H9 (cell line): Measurements from ENCODE around the gene GLI2. TPM values are rescaled to one million over a fixed set of nuclear protein-coding genes. Genes with fewer than 3 reads are reported as not detected.

Experiments used
- DNase-seq: peaks from one replicate; pipeline ENCODE4 v3.0.0-alpha.2; 2017
- H2AFZ ChIP-seq: one replicate; pipeline ENCODE4 v1.6.1; 2013; ENCODE audit warnings: mild to moderate bottlenecking, low read length, control low read depth, moderate library complexity
- H2AK5ac ChIP-seq: 2 replicates; pipeline ENCODE4 v1.6.1; 2013; ENCODE audit warnings: low read length, control low read depth, mixed read lengths; ENCODE audit not compliant: insufficient read length
- H2BK120ac ChIP-seq: one replicate; pipeline ENCODE4 v1.6.1; 2013; ENCODE audit warnings: low read depth, mild to moderate bottlenecking, low read length, control low read depth, inconsistent platforms; ENCODE audit not compliant: poor library complexity, severe bottlenecking
- H2BK12ac ChIP-seq: 2 replicates; pipeline ENCODE4 v1.6.1; 2013; ENCODE audit warnings: low read length, control low read depth, mixed read lengths, low read depth; ENCODE audit not compliant: insufficient read length
- H2BK15ac ChIP-seq: 2 replicates; pipeline ENCODE4 v1.6.1; 2013; ENCODE audit warnings: low read depth, low read length, control low read depth
- H2BK20ac ChIP-seq: one replicate; pipeline ENCODE4 v1.6.1; 2013; ENCODE audit warnings: low read depth, mild to moderate bottlenecking, low read length, control low read depth, inconsistent platforms; ENCODE audit not compliant: poor library complexity, severe bottlenecking
- H2BK5ac ChIP-seq: 2 replicates; pipeline ENCODE4 v1.6.1; 2013; ENCODE audit warnings: low read length, control low read depth, mixed read lengths; ENCODE audit not compliant: insufficient read length
- H3K14ac ChIP-seq: 2 replicates; pipeline ENCODE4 v1.6.1; 2013; ENCODE audit warnings: low read length, control low read depth; ENCODE audit not compliant: insufficient read depth
- H3K18ac ChIP-seq: 2 replicates; pipeline ENCODE4 v1.6.1; 2013; ENCODE audit warnings: low read depth, mild to moderate bottlenecking, mixed read lengths, low read length, control low read depth; ENCODE audit not compliant: insufficient read length
- H3K23ac ChIP-seq: 2 replicates; pipeline ENCODE4 v1.6.1; 2013; ENCODE audit warnings: low read length, control low read depth, mixed read lengths, low read depth; ENCODE audit not compliant: insufficient read length
- H3K23me2 ChIP-seq: 2 replicates; pipeline ENCODE4 v1.6.1; 2013; ENCODE audit warnings: low read depth, mild to moderate bottlenecking, mixed read lengths, low read length, control low read depth; ENCODE audit not compliant: insufficient read length, poor library complexity, severe bottlenecking
- H3K27ac ChIP-seq: 2 replicates; pipeline ENCODE4 v1.5.1; 2013; ENCODE audit warnings: low read length, control low read depth, mixed read lengths, low read depth; ENCODE audit not compliant: insufficient read length
- H3K27me3 ChIP-seq: 2 replicates; pipeline ENCODE4 v1.6.1; 2013; ENCODE audit warnings: low read length, control low read depth, inconsistent platforms; ENCODE audit not compliant: insufficient read depth
- H3K4ac ChIP-seq: 2 replicates; pipeline ENCODE4 v1.6.1; 2013; ENCODE audit warnings: low read depth, mild to moderate bottlenecking, control low read depth, inconsistent platforms, low read length, moderate library complexity
- H3K4me1 ChIP-seq: 2 replicates; pipeline ENCODE4 v1.6.1; 2013; ENCODE audit warnings: low read length, control low read depth, inconsistent platforms; ENCODE audit not compliant: insufficient read depth
- H3K4me2 ChIP-seq: 2 replicates; pipeline ENCODE4 v1.6.1; 2013; ENCODE audit warnings: low read length, control low read depth, mixed read lengths; ENCODE audit not compliant: insufficient read length, insufficient read depth
- H3K56ac ChIP-seq: 2 replicates; pipeline ENCODE4 v1.6.1; 2013; ENCODE audit warnings: low read depth, mild to moderate bottlenecking, mixed read lengths, low read length, control low read depth; ENCODE audit not compliant: insufficient read length
- H3K79me1 ChIP-seq: 2 replicates; pipeline ENCODE4 v1.6.1; 2013; ENCODE audit warnings: low read depth, mild to moderate bottlenecking, moderate library complexity, low read length, control low read depth, inconsistent platforms; ENCODE audit not compliant: insufficient read depth, poor library complexity, severe bottlenecking
- H3K79me2 ChIP-seq: 2 replicates; pipeline ENCODE4 v1.6.1; 2013; ENCODE audit warnings: low read length, control low read depth, inconsistent platforms; ENCODE audit not compliant: insufficient read depth
- H3K9ac ChIP-seq: 2 replicates; pipeline ENCODE4 v1.6.1; 2013; ENCODE audit warnings: low read length, control low read depth, mixed read lengths; ENCODE audit not compliant: insufficient read length; ENCODE audit errors: extremely low read depth
- H3K9me3 ChIP-seq: one replicate; pipeline ENCODE4 v1.6.1; 2013; ENCODE audit warnings: low read depth, low read length, inconsistent platforms; ENCODE audit not compliant: control insufficient read depth
- H3T11ph ChIP-seq: one replicate; pipeline ENCODE4 v1.6.1; 2013; ENCODE audit warnings: mild to moderate bottlenecking, low read length, control low read depth, inconsistent platforms
- H4K20me1 ChIP-seq: one replicate; pipeline ENCODE4 v1.6.1; 2013; ENCODE audit not compliant: control insufficient read depth, insufficient read length, insufficient read depth
- H4K5ac ChIP-seq: 2 replicates; pipeline ENCODE4 v1.6.1; 2013; ENCODE audit warnings: low read depth, mild to moderate bottlenecking, mixed read lengths, low read length, control low read depth; ENCODE audit not compliant: insufficient read length
- H4K8ac ChIP-seq: replicated peaks from 2 replicates; pipeline ENCODE4 v1.6.1; 2013; ENCODE audit warnings: low read length, control low read depth, mixed read lengths, low read depth; ENCODE audit not compliant: insufficient read length
- H4K91ac ChIP-seq: 2 replicates; pipeline ENCODE4 v1.6.1; 2013; ENCODE audit warnings: low read depth, mild to moderate bottlenecking, moderate library complexity, mixed read lengths, low read length, control low read depth; ENCODE audit not compliant: insufficient read length
- H3K27ac Mint-ChIP-seq, 3 experiments: 2 replicates in 2 of 3; 3 replicates in 1 of 3; pipeline ENCODE4 v1.8.0; 2020 to 2021; ENCODE audit warnings: mixed read lengths in 3 of 3, mild to moderate bottlenecking in 1 of 3, moderate library complexity in 1 of 3
- H3K27me3 Mint-ChIP-seq: 2 replicates; pipeline ENCODE4 v1.8.0; 2021; ENCODE audit warnings: low read depth, mild to moderate bottlenecking, moderate library complexity, mixed read lengths
- H3K36me3 Mint-ChIP-seq, 3 experiments: 2 replicates in 2 of 3; 3 replicates in 1 of 3; pipeline ENCODE4 v1.8.0; 2020 to 2021; ENCODE audit warnings: low read depth in 3 of 3, mixed read lengths in 3 of 3; ENCODE audit not compliant: insufficient read depth in 1 of 3
- H3K4me1 Mint-ChIP-seq, 2 experiments: 2 replicates each; pipeline ENCODE4 v1.8.0; 2020; ENCODE audit warnings: mixed read lengths in 2 of 2
- H3K4me3 Mint-ChIP-seq, 2 experiments: 2 replicates in 1 of 2; 3 replicates in 1 of 2; pipeline ENCODE4 v1.8.0; 2020 to 2021; ENCODE audit warnings: mild to moderate bottlenecking in 2 of 2, mixed read lengths in 2 of 2, moderate library complexity in 1 of 2
- H3K9me3 Mint-ChIP-seq, 2 experiments: 2 replicates in 1 of 2; 3 replicates in 1 of 2; pipeline ENCODE4 v1.8.0; 2020; ENCODE audit warnings: mild to moderate bottlenecking in 2 of 2, mixed read lengths in 2 of 2, moderate library complexity in 1 of 2
- WGBS: extraction: QIAGEN DNeasy Blood & Tissue Kit; methylation state at CpG from one replicate; pipeline ENCODE4 v1.1.7; 2013; ENCODE audit warnings: missing lambda C conversion rate, low lambda C conversion rate, mixed read lengths; ENCODE audit not compliant: insufficient read length; ENCODE audit errors: extremely low coverage; 5-methylcytosine and 5-hydroxymethylcytosine counted together
- total RNA-seq: library from RNA; stranded (reverse); gene quantifications from 2 replicates; pipeline ENCODE4 v1.2.1, GENCODE V29; 2021
- TF ChIP-seq, protein P1 (sequence below): fragments of 200-600 bp; sonication (generic); conservative IDR thresholded peaks from 3 replicates; pipeline ENCODE4 v1.8.0; 2021; ENCODE audit warnings: antibody characterized with exemption, mild to moderate bottlenecking

The GLI2 gene
- total RNA-seq, 1 experiment from 2014 or later = 56.7 TPM

DNA sequence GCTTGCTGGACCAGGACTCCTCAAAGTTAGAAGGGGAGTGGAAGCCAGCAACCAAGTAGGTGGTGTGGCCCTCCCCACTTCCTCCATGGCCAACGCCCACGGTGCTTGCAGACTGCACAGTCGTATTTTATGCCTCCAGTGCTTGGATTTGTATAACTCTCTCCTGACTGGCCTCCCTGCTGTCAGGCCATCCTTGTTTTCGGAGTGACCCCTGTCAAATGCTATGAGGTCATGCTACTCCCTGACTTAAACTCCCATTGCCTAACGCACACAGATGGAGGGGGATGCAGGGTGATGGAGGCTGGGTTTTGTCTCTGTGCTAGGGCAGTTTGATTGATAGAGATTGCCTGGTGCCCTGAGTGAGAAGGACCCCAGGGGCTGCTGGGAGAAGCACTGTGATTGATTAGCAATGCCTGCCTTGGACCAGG lies 36.1 kb downstream of the GLI2 start:
- no peaks in the 10 kb centered on the region for H3K27me3 ChIP-seq
- H3K23me2 ChIP-seq = no peaks in the 10 kb centered on the region
- H2AK5ac ChIP-seq = no peak overlapping the region
- H3K9ac ChIP-seq = no peak overlapping the region
- no peak overlapping the region for H4K5ac ChIP-seq
- H3K4me1 ChIP-seq = peaks cover 18% of the 10 kb centered on the region
- no peak overlapping the region for H2BK12ac ChIP-seq
- no peak overlapping the region for H2BK15ac ChIP-seq
- H2BK20ac ChIP-seq = no peak overlapping the region
- H3K18ac ChIP-seq = no peak overlapping the region
- H4K91ac ChIP-seq = no peak overlapping the region
- no CpG with 5 or more reads among the region's 5 CpGs for WGBS
- no peak overlapping the region for H3K4me2 ChIP-seq
- no peak for DNase-seq
- no peak overlapping the region for H2AFZ ChIP-seq
- H3K9me3 ChIP-seq = no peaks in the 10 kb centered on the region
- Mint-ChIP-seq H3K4me3 (no peak overlapping the region), H3K4me1 (peaks cover 66 to 75% of the 10 kb centered on the region in 2 experiments), H3K27ac (peak overlapping the region; percentile 53 to 95 (median 57); a peak in 4 of 7 replicates), H3K36me3 (peaks cover 0 to 4% (median 2%) of the 10 kb centered on the region in 3 experiments; a peak in 2 of 7 replicates), H3K9me3 (no peaks in the 10 kb centered on the region), H3K27me3 (no peaks in the 10 kb centered on the region)
- no peak overlapping the region for H2BK120ac ChIP-seq
- H3K4ac ChIP-seq = no peak overlapping the region
- peaks cover 26% of the 10 kb centered on the region; the same call in 1 of the 2 replicates for H3K79me2 ChIP-seq
- H3K23ac ChIP-seq = no peak overlapping the region
- no peak overlapping the region for H3T11ph ChIP-seq
- H4K20me1 ChIP-seq = no peaks in the 10 kb centered on the region
- no peak overlapping the region for H4K8ac ChIP-seq
- no peak overlapping the region for H3K56ac ChIP-seq
- H2BK5ac ChIP-seq = no peak overlapping the region
- H3K79me1 ChIP-seq = peaks cover 10% of the 10 kb centered on the region
- H3K14ac ChIP-seq = no peak overlapping the region
- TF ChIP-seq, protein P1, sequence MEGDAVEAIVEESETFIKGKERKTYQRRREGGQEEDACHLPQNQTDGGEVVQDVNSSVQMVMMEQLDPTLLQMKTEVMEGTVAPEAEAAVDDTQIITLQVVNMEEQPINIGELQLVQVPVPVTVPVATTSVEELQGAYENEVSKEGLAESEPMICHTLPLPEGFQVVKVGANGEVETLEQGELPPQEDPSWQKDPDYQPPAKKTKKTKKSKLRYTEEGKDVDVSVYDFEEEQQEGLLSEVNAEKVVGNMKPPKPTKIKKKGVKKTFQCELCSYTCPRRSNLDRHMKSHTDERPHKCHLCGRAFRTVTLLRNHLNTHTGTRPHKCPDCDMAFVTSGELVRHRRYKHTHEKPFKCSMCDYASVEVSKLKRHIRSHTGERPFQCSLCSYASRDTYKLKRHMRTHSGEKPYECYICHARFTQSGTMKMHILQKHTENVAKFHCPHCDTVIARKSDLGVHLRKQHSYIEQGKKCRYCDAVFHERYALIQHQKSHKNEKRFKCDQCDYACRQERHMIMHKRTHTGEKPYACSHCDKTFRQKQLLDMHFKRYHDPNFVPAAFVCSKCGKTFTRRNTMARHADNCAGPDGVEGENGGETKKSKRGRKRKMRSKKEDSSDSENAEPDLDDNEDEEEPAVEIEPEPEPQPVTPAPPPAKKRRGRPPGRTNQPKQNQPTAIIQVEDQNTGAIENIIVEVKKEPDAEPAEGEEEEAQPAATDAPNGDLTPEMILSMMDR = no peak
- no peak overlapping the region for H3K27ac ChIP-seq
